SU-DHL-6 (cell line): ENCODE measurements around the gene OTX1.

ENCODE experiments used
- CTCF ChIP-seq: fragments of 200-600 bp; sonication (generic); IDR thresholded peaks from one replicate; pipeline ENCODE4 v1.5.1; 2017; ENCODE audit warnings: antibody characterized with exemption, mild to moderate bottlenecking, low read length, moderate library complexity; ENCODE audit not compliant: insufficient read depth, poor library complexity, severe bottlenecking
- EZH2phosphoT487 ChIP-seq: fragments of 200-600 bp; sonication (generic), shearing (Covaris generic); conservative IDR thresholded peaks from 2 replicates; pipeline ENCODE4 v1.6.1; 2018; ENCODE audit warnings: mild to moderate bottlenecking, antibody characterized with exemption, low read length, moderate library complexity, mixed read lengths

- no peak for TF ChIP-seq CTCF
- no peak for TF ChIP-seq EZH2phosphoT487
These were observed 30.8 kb downstream of the OTX1 start for GRCh38 chr2:63081404-63081803.
